ENCODE data around the gene RRP12. TPM values are rescaled to one million over a fixed set of nuclear protein-coding genes. Genes with fewer than 3 reads are reported as not detected.
A peak's percentile ranks its signal among the peaks of the same experiment; 100 is the strongest.

Gene RRP12
- total and polyA plus RNA-seq, 2 donors: 12.3 to 14.0 TPM

DNA sequence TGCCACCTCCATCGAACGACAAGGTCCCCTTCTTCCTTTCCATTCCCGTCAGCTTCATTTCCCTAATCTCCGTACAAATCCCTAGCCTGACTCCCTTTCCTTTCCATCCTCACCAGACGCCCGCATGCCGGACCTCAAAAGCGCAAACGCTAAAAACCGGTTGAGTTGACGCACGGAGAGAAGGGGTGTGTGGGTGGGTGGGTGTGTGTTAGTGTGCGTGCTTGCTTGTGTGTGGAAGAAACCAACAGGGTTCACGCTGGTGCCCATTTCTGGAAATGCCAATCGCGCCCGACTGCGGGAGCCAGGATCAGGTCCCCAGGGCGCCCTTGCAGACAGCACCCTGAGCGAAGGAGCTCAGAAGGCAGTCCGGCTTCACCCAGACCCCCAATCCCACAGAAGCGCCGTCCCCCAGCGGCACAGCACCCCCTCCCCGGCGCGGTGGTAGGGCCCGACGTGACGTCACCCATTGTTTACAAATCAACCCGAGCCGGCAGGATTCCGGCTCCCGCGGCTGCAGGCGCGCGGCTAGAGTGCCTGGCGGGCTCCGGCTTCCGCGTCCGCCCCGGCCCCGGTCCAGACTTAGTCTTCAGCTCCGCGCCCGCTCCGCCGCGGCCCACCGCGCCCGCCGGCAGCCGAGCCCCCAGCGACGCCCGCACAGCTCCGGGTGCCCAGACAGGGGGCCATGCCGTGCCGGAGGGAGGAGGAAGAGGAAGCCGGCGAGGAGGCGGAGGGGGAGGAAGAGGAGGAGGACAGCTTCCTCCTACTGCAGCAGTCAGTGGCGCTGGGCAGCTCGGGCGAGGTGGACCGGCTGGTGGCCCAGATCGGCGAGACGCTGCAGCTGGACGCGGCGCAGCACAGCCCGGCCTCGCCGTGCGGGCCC, 82.1 kb downstream of the RRP12 start, which contains the start of gene FRAT1:
Gene FRAT1, plus strand, starts transcription at position 500 of the 880 bp plus-strand sequence. Its CDS starts 183 bp downstream, at position 683.
- under 1% methylated on average over 79 of the region's 79 CpGs for WGBS
- peak; percentile 81 for DNase-seq (ENCODE audit: extremely low spot score)
- H3K4me1 ChIP-seq (ENCODE audit: insufficient read depth): peaks cover 1% of the 10 kb centered on the region
- H3K36me3 ChIP-seq (ENCODE audit: insufficient read depth): no peaks in the 10 kb centered on the region
- peak within 1 kb of the TSS; percentile 84 for H3K4me3 ChIP-seq (ENCODE audit: low read depth, low read length)
- H3K27ac ChIP-seq (ENCODE audit: low read depth): peak within 1 kb of the TSS; percentile 99

- Histone ChIP-seq H3K36me3 (ENCODE audit: insufficient read depth) (no peaks in the 10 kb centered on the region), H3K4me3 (ENCODE audit: low read depth, low read length) (no peak overlapping the region), H3K4me1 (ENCODE audit: insufficient read depth) (no peaks in the 10 kb centered on the region), H3K27ac (ENCODE audit: low read depth) (no peak overlapping the region)
- 47% methylated on average over 4 of the region's 4 CpGs for WGBS
- DNase-seq (ENCODE audit: extremely low spot score): no peak
Measured at GRCh38 chr10:97314671-97315070, 86.5 kb downstream of the RRP12 start.

DNA sequence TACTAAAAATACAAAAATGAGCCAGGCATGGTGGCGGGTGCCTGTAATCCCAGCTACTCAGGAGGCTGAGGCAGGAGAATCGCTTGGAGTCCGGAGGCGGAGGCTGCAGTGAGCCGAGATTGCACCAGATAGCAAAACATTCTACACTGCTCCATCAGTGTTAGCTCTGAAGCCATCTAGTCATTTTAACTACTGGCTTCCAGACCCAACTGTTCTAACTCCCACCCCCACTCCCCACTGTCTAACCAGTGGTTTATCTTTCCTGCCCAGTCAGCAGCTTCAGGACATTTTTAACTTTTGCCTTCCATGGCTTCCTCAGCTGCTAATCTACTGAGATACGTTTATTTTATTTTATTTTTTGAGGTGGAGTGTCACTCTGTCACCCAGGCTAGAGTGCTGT, 88.2 kb downstream of the RRP12 start:
- 85% methylated on average over 6 of the region's 6 CpGs for WGBS
- no peaks in the 10 kb centered on the region for H3K4me1 ChIP-seq (ENCODE audit: insufficient read depth)
- DNase-seq (ENCODE audit: extremely low spot score): no peak
- H3K4me3 ChIP-seq (ENCODE audit: low read depth, low read length): no peak overlapping the region
- H3K36me3 ChIP-seq (ENCODE audit: insufficient read depth): no peaks in the 10 kb centered on the region
- no peak overlapping the region for H3K27ac ChIP-seq (ENCODE audit: low read depth)

GRCh38 chr10:97311111-97311626, 90.0 kb downstream of the RRP12 start:
- no peak for DNase-seq (ENCODE audit: extremely low spot score)
- 92% methylated on average over 4 of the region's 4 CpGs for WGBS
- no peaks in the 10 kb centered on the region for H3K36me3 ChIP-seq (ENCODE audit: insufficient read depth)

GRCh38 chr10:97307866-97308780, 93.0 kb downstream of the RRP12 start:
- 79% methylated on average over 10 of the region's 10 CpGs for whole genome bisulfite sequencing
- no peak for DNase-seq (ENCODE audit: extremely low spot score)
- H3K4me3 ChIP-seq (ENCODE audit: low read depth, low read length): no peak overlapping the region
- no peaks in the 10 kb centered on the region for H3K36me3 ChIP-seq (ENCODE audit: insufficient read depth)
- H3K27ac ChIP-seq (ENCODE audit: low read depth): no peak overlapping the region
- no peaks in the 10 kb centered on the region for H3K4me1 ChIP-seq (ENCODE audit: insufficient read depth)

More at GRCh38 chr10:97311111-97311626, 90.0 kb downstream of the RRP12 start:
- H3K4me1 ChIP-seq (ENCODE audit: insufficient read depth): no peaks in the 10 kb centered on the region
- H3K27ac ChIP-seq (ENCODE audit: low read depth): no peak overlapping the region
- no peak overlapping the region for H3K4me3 ChIP-seq (ENCODE audit: low read depth, low read length)

DNA sequence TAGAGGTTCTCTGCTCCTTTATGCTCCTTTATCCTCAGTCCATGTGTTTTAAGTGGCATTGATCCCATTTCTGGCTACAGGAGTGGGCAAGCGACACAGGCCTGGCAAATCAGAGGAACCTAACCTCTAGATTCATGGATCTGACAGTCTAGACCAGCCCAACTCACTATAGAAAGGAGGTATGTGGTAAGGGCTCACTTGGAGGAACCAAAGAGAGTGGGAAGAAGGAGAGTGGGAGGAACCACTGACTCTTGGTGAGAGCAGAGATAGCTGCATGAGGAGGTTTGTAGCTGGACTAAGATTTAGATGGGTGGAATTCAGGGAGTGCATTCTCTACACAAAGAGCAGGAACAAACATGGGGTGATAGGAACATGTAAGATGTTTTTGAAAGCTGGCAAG, 93.7 kb downstream of the RRP12 start:
- H3K4me3 ChIP-seq (ENCODE audit: low read depth, low read length): no peak overlapping the region
- WGBS: 55% methylated on average over 1 of the region's 1 CpG
- no peak overlapping the region for H3K27ac ChIP-seq (ENCODE audit: low read depth)
- no peaks in the 10 kb centered on the region for H3K36me3 ChIP-seq (ENCODE audit: insufficient read depth)
- DNase-seq (ENCODE audit: extremely low spot score): no peak
- no peaks in the 10 kb centered on the region for H3K4me1 ChIP-seq (ENCODE audit: insufficient read depth)

Small RNA genes within 50 kb of the gene (small RNA-seq; reads per million reads assigned to genes)
- gene RF00019: not detected

Other genes with a start within 250 kb of the RRP12 start
- gene SLIT1, start 215.4 kb downstream of the RRP12 start, total RNA-seq: 0.58 TPM
- gene SLIT1, start 215.4 kb downstream of the RRP12 start, polyA plus RNA-seq: 0.19 TPM
- gene ARHGAP19, start 108.7 kb downstream of the RRP12 start, total RNA-seq: 21.3 TPM
- gene ARHGAP19, start 108.7 kb downstream of the RRP12 start, polyA plus RNA-seq: 6.0 TPM
- 1.2 TPM for gene FRAT1, start 82.1 kb downstream of the RRP12 start, total RNA-seq
- 3.2 TPM for gene FRAT1, start 82.1 kb downstream of the RRP12 start, polyA plus RNA-seq
- 8.7 TPM for gene FRAT2, start 66.6 kb downstream of the RRP12 start, total RNA-seq
- gene FRAT2, start 66.6 kb downstream of the RRP12 start, polyA plus RNA-seq: 6.2 TPM
- gene PGAM1, start 24.9 kb upstream of the RRP12 start, total RNA-seq: 109 TPM
- gene PGAM1, start 24.9 kb upstream of the RRP12 start, polyA plus RNA-seq: 260 TPM
- 25.4 TPM for gene EXOSC1, start 44.7 kb upstream of the RRP12 start, total RNA-seq
- gene EXOSC1, start 44.7 kb upstream of the RRP12 start, polyA plus RNA-seq: 29.8 TPM
- gene ZDHHC16, start 44.8 kb upstream of the RRP12 start, total RNA-seq: 23.2 TPM
- 25.0 TPM for gene ZDHHC16, start 44.8 kb upstream of the RRP12 start, polyA plus RNA-seq
- 49.0 TPM for gene MMS19, start 97.1 kb upstream of the RRP12 start, total RNA-seq
- 43.7 TPM for gene MMS19, start 97.1 kb upstream of the RRP12 start, polyA plus RNA-seq
- gene UBTD1, start 97.6 kb upstream of the RRP12 start, total RNA-seq: 3.5 TPM
- 23.6 TPM for gene UBTD1, start 97.6 kb upstream of the RRP12 start, polyA plus RNA-seq
- 0.69 TPM for gene ANKRD2, start 171.4 kb upstream of the RRP12 start, total RNA-seq
- gene ANKRD2, start 171.4 kb upstream of the RRP12 start, polyA plus RNA-seq: 0.23 TPM
- 0.53 TPM for gene HOGA1, start 183.0 kb upstream of the RRP12 start, total RNA-seq
- gene HOGA1, start 183.0 kb upstream of the RRP12 start, polyA plus RNA-seq: 0.35 TPM
- not detected for gene C10orf62, start 188.4 kb upstream of the RRP12 start, total RNA-seq
- gene C10orf62, start 188.4 kb upstream of the RRP12 start, polyA plus RNA-seq: not detected
- gene MORN4, start 232.2 kb upstream of the RRP12 start, total RNA-seq: 5.9 TPM
- 7.6 TPM for gene MORN4, start 232.2 kb upstream of the RRP12 start, polyA plus RNA-seq
- gene PI4K2A, start 239.3 kb upstream of the RRP12 start, total RNA-seq: 7.4 TPM
- gene PI4K2A, start 239.3 kb upstream of the RRP12 start, polyA plus RNA-seq: 11.7 TPM